T1000 (cell line): Measurements from ENCODE around the gene RPP40.

Experiments used
- DNase-seq: peaks from one replicate; lab custom pipeline; 2025; ENCODE audit warnings: mixed read lengths; lab: John Stamatoyannopoulos, UW

RPP40 gene

GRCh38 chr6:4969609-4970285 is 34.1 kb downstream of the RPP40 start:
- DNase-seq = no peak

GRCh38 chr6:4967301-4968030 is 36.4 kb downstream of the RPP40 start:
- DNase-seq = no peak

- DNase-seq = no peak
Observed at GRCh38 chr6:4965562-4966389, 38.1 kb downstream of the RPP40 start.

GRCh38 chr6:4964675-4965561 is 38.9 kb downstream of the RPP40 start:
- DNase-seq = no peak

GRCh38 chr6:4962905-4963304 is 40.9 kb downstream of the RPP40 start:
- no peak for DNase-seq

- no peak for DNase-seq
Observed at GRCh38 chr6:4961322-4962168, 42.3 kb downstream of the RPP40 start.

GRCh38 chr6:4958624-4959023 is 45.2 kb downstream of the RPP40 start:
- DNase-seq = no peak

- no peak for DNase-seq
Observed at GRCh38 chr6:4957521-4958231, 46.2 kb downstream of the RPP40 start.

GRCh38 chr6:4956625-4957024 is 47.2 kb downstream of the RPP40 start:
- no peak for DNase-seq

GRCh38 chr6:4953440-4953839 is 50.4 kb downstream of the RPP40 start:
- DNase-seq = no peak

- DNase-seq = no peak
Observed at GRCh38 chr6:4950836-4951533, 52.9 kb downstream of the RPP40 start.

- DNase-seq = no peak
Observed at GRCh38 chr6:4950076-4950475, 53.8 kb downstream of the RPP40 start.

- no peak for DNase-seq
Observed at GRCh38 chr6:4948781-4949450, 54.9 kb downstream of the RPP40 start.

- DNase-seq = no peak
Observed at GRCh38 chr6:4947716-4948115, 56.1 kb downstream of the RPP40 start.

- DNase-seq = no peak
Observed at GRCh38 chr6:4946521-4946920, 57.3 kb downstream of the RPP40 start.
